Mucosa of descending colon (tissue), 3 donors: Measurements from ENCODE around the gene PRCD. TPM values are rescaled to one million over a fixed set of nuclear protein-coding genes. Genes with fewer than 3 reads are reported as not detected.

Experiments
- ATAC-seq: fragments of 200-7000 bp; cut with Tn5 transposase; one replicate; pipeline ENCODE4 v1.9.1; 2020; ENCODE audit warnings: mild to moderate bottlenecking, moderate library complexity
- DNase-seq, 3 donors: peaks; one replicate each; pipeline ENCODE4 v3.0.0-alpha.2; 2020
- H3K36me3 ChIP-seq: fragments of 200-600 bp; one replicate; pipeline ENCODE4 v1.8.0; 2021; ENCODE audit warnings: low read depth, mild to moderate bottlenecking
- H3K4me1 ChIP-seq: fragments of 200-600 bp; one replicate; pipeline ENCODE4 v1.8.0; 2021; ENCODE audit warnings: low read depth, mild to moderate bottlenecking
- H3K4me3 ChIP-seq: fragments of 200-600 bp; one replicate; pipeline ENCODE4 v1.8.0; 2021; ENCODE audit warnings: mild to moderate bottlenecking
- H3K9me3 ChIP-seq: fragments of 200-600 bp; one replicate; pipeline ENCODE4 v1.8.0; 2021; ENCODE audit warnings: mild to moderate bottlenecking
- CTCF ChIP-seq: fragments of 200-600 bp; IDR thresholded peaks from one replicate; pipeline ENCODE4 v1.8.0; 2022; ENCODE audit warnings: antibody characterized with exemption, mild to moderate bottlenecking
- intact Hi-C, 2 donors: fragments of 100-400 bp; cut with DNase I in 1 of 2; cut with micrococcal nuclease in 1 of 2; formaldehyde crosslinking; loops; one replicate each; pipeline versions ENCODE4 v1.11.0 to v1.11.1; 2022; cut with DNase I, micrococcal nuclease
- total RNA-seq, 3 donors: library from RNA; stranded (reverse); fragmentation: NEBNext Ultra II Directional in 2 of 3; extraction: Animal tissue kit (Norgen Biotek cat#: 25700) in 2 of 3; gene quantifications; one replicate each; pipeline versions ENCODE4 v1.2.1 to v1.2.4, GENCODE V29; 2021 to 2023
- donor health status: DM: no; HTN: no; CAD: no; lungs with moderate emphysema.
- donor health status: DM: no; HTN: no; CAD: no.
- donor health status: DM: no; HTN: yes; CAD: no.

Gene PRCD
- total RNA-seq, 3 donors from 2014 or later = 1.0 to 4.8 (median 1.6) TPM

- intact Hi-C loops = no loop called here
- no peaks in the 10 kb centered on the region for H3K9me3 ChIP-seq
- DNase-seq = no peak
- H3K4me1 ChIP-seq = peaks cover 4% of the 10 kb centered on the region
- H3K4me3 ChIP-seq = no peak overlapping the region
- TF ChIP-seq CTCF = peak; percentile 3
- H3K36me3 ChIP-seq = peaks cover 4% of the 10 kb centered on the region
- ATAC-seq = no peak
Measured at GRCh38 chr17:76547642-76548202, 7.9 kb downstream of the PRCD start.

- Histone ChIP-seq H3K36me3 (peaks cover 4% of the 10 kb centered on the region), H3K9me3 (no peaks in the 10 kb centered on the region), H3K4me3 (no peak overlapping the region), H3K4me1 (peaks cover 4% of the 10 kb centered on the region)
- no peak for TF ChIP-seq CTCF
- intact Hi-C loops = no loop called here
- no peak for ATAC-seq
- DNase-seq = no peak
Measured at GRCh38 chr17:76548378-76549214, 8.8 kb downstream of the PRCD start.

GRCh38 chr17:76549215-76549518 is 9.3 kb downstream of the PRCD start:
- Histone ChIP-seq H3K9me3 (no peaks in the 10 kb centered on the region), H3K4me1 (peaks cover 4% of the 10 kb centered on the region), H3K4me3 (no peak overlapping the region), H3K36me3 (peaks cover 4% of the 10 kb centered on the region)
- DNase-seq (no peak), ATAC-seq (no peak)
- intact Hi-C loops = no loop called here
- TF ChIP-seq CTCF = no peak

- Histone ChIP-seq H3K4me3 (no peak overlapping the region), H3K4me1 (peaks cover 3% of the 10 kb centered on the region), H3K9me3 (no peaks in the 10 kb centered on the region), H3K36me3 (peaks cover 4% of the 10 kb centered on the region)
- DNase-seq = no peak
- no peak for TF ChIP-seq CTCF
- intact Hi-C loops = no loop called here
- ATAC-seq = no peak
Measured at GRCh38 chr17:76549539-76549938, 9.7 kb downstream of the PRCD start.

GRCh38 chr17:76550712-76551615 is 11.1 kb downstream of the PRCD start:
- peaks cover 4% of the 10 kb centered on the region for H3K36me3 ChIP-seq
- H3K4me3 ChIP-seq = no peak overlapping the region
- ATAC-seq (peak; percentile 39), DNase-seq (no peak)
- intact Hi-C loops = no loop called here
- no peak for TF ChIP-seq CTCF
- H3K4me1 ChIP-seq = no peaks in the 10 kb centered on the region
- no peaks in the 10 kb centered on the region for H3K9me3 ChIP-seq
